H1 (cell line): ENCODE data around the gene CLIC3. TPM values are rescaled to one million over a fixed set of nuclear protein-coding genes. Genes with fewer than 3 reads are reported as not detected.
A peak's percentile ranks its signal among the peaks of the same experiment; 100 is the strongest.

Experiments used
- CTCF ChIA-PET: fragments of 300-600 bp; sonication (Branson Sonifier 250); formaldehyde crosslinking; loops from one replicate; lab custom pipeline; 2021; ENCODE audit not compliant: partially characterized antibody; lab: Charles Lee
- POLR2A ChIA-PET: fragments of 300-600 bp; sonication (Branson Sonifier 250); formaldehyde crosslinking; loops from one replicate; lab custom pipeline; 2021; ENCODE audit warnings: inconsistent platforms; ENCODE audit not compliant: partially characterized antibody; lab: Charles Lee
- DNase-seq, 2 experiments: peaks; one replicate each; pipeline versions ENCODE4 v3.0.0 to v3.0.0-alpha.2; 2010 to 2022; ENCODE audit warnings: low spot score in 2 of 2, low read depth in 1 of 2, mixed read lengths in 1 of 2
- FAIRE-seq: peaks from 2 replicates; lab custom pipeline; 2011; peaks lifted over from hg19 to GRCh38; lab: Jason Lieb, UNC
- H2AFZ ChIP-seq: 2 replicates; pipeline ENCODE4 v1.8.1; 2012; ENCODE audit warnings: low read length, inconsistent platforms
- H2AK5ac ChIP-seq: 2 replicates; pipeline ENCODE4 v1.6.1; 2013; ENCODE audit warnings: low read depth, low read length
- H2BK120ac ChIP-seq: replicated peaks from 2 replicates; pipeline ENCODE3; 2013; ENCODE audit warnings: low read depth, low read length, inconsistent platforms
- H2BK12ac ChIP-seq: 2 replicates; pipeline ENCODE4 v1.6.1; 2013; ENCODE audit warnings: low read depth, low read length
- H2BK15ac ChIP-seq: 2 replicates; pipeline ENCODE4 v1.6.1; 2013; ENCODE audit warnings: low read length
- H2BK20ac ChIP-seq: 2 replicates; pipeline ENCODE4 v1.6.1; 2013; ENCODE audit warnings: low read length
- H2BK5ac ChIP-seq: 2 replicates; pipeline ENCODE4 v1.6.1; 2013; ENCODE audit warnings: low read depth, low read length
- H3K14ac ChIP-seq: 2 replicates; pipeline ENCODE4 v1.6.1; 2013; ENCODE audit warnings: inconsistent platforms; ENCODE audit not compliant: insufficient read length
- H3K18ac ChIP-seq: 2 replicates; pipeline ENCODE4 v1.6.1; 2013; ENCODE audit warnings: low read length; ENCODE audit errors: extremely low read depth
- H3K23ac ChIP-seq: 2 replicates; pipeline ENCODE4 v1.6.1; 2013; ENCODE audit warnings: inconsistent platforms; ENCODE audit not compliant: insufficient read length
- H3K23me2 ChIP-seq: 2 replicates; pipeline ENCODE4 v1.6.1; 2013; ENCODE audit warnings: low read depth, low read length
- H3K27ac ChIP-seq: 2 replicates; pipeline ENCODE4 v1.6.1; 2011; ENCODE audit warnings: low read depth, low read length, inconsistent platforms
- H3K27me3 ChIP-seq, 4 experiments: replicated peaks in 1 of 4; 1 replicate in 1 of 4; 2 replicates in 3 of 4; pipeline versions ENCODE4 v1.6.1 to v1.8.1; 2011 to 2013; ENCODE audit warnings: low read length in 3 of 4, mild to moderate bottlenecking in 3 of 4, inconsistent platforms in 2 of 4, mixed read lengths in 2 of 4, moderate library complexity in 1 of 4; ENCODE audit not compliant: control insufficient read depth in 3 of 4, insufficient read depth in 3 of 4; ENCODE audit errors: extremely low read depth in 1 of 4
- H3K36me3 ChIP-seq, 4 experiments: 2 replicates each; pipeline versions ENCODE4 v1.6.1 to v1.8.1; 2011 to 2013; ENCODE audit warnings: mild to moderate bottlenecking in 4 of 4, low read length in 3 of 4, moderate library complexity in 2 of 4, control low read depth in 1 of 4, inconsistent platforms in 1 of 4; ENCODE audit not compliant: insufficient read depth in 4 of 4, control insufficient read depth in 2 of 4
- H3K4ac ChIP-seq: replicated peaks from 2 replicates; pipeline ENCODE3; 2013; ENCODE audit warnings: low read length, low read depth, mixed read lengths, inconsistent platforms; ENCODE audit not compliant: insufficient read length
- H3K4me1 ChIP-seq, 4 experiments: replicated peaks in 1 of 4; 1 replicate in 1 of 4; 2 replicates in 3 of 4; pipeline versions ENCODE4 v1.6.1 to v1.8.1; 2011 to 2013; ENCODE audit warnings: low read length in 3 of 4, inconsistent platforms in 2 of 4, mixed read lengths in 1 of 4; ENCODE audit not compliant: insufficient read depth in 4 of 4, control insufficient read depth in 3 of 4
- H3K4me2 ChIP-seq, 2 experiments: 2 replicates each; pipeline versions ENCODE4 v1.6.1 to v1.8.1; 2011 to 2013; ENCODE audit warnings: low read depth in 2 of 2, low read length in 2 of 2, control low read depth in 1 of 2, inconsistent platforms in 1 of 2, mild to moderate bottlenecking in 1 of 2; ENCODE audit not compliant: insufficient read depth in 1 of 2
- H3K4me3 ChIP-seq, 4 experiments: fragments of 200-600, 300-600 bp in 1 of 4; sonication (generic), shearing (Covaris generic), sonication (Bioruptor Twin) in 1 of 4; 2 replicates each; pipeline versions ENCODE4 v1.5.1 to v1.8.1; 2011 to 2016; ENCODE audit warnings: low read length in 4 of 4, low read depth in 3 of 4, control low read depth in 2 of 4, inconsistent platforms in 2 of 4, mild to moderate bottlenecking in 2 of 4, mixed read lengths in 1 of 4, moderate library complexity in 1 of 4; ENCODE audit not compliant: insufficient read depth in 2 of 4; ENCODE audit errors: extremely low read depth in 1 of 4
- H3K56ac ChIP-seq: replicated peaks from 2 replicates; pipeline ENCODE3; 2013; ENCODE audit warnings: low read depth, mild to moderate bottlenecking, mixed read lengths, low read length, inconsistent platforms; ENCODE audit not compliant: insufficient read length
- H3K79me1 ChIP-seq: 2 replicates; pipeline ENCODE4 v1.6.1; 2013; ENCODE audit warnings: low read depth, low read length, control low read depth
- H3K79me2 ChIP-seq, 2 experiments: 2 replicates each; pipeline versions ENCODE4 v1.6.1 to v1.8.1; 2012 to 2013; ENCODE audit warnings: low read length in 2 of 2, mild to moderate bottlenecking in 2 of 2, inconsistent platforms in 1 of 2; ENCODE audit not compliant: insufficient read depth in 2 of 2, control insufficient read depth in 1 of 2
- H3K9ac ChIP-seq, 4 experiments: replicated peaks in 1 of 4; 1 replicate in 1 of 4; 2 replicates in 3 of 4; pipeline versions ENCODE4 v1.6.1 to v1.8.1; 2011 to 2013; ENCODE audit warnings: low read depth in 3 of 4, low read length in 3 of 4, control low read depth in 2 of 4, mild to moderate bottlenecking in 2 of 4, moderate library complexity in 2 of 4, inconsistent platforms in 1 of 4; ENCODE audit errors: extremely low read depth in 1 of 4
- H3K9me3 ChIP-seq, 2 experiments: 2 replicates each; pipeline versions ENCODE4 v1.6.1 to v1.8.1; 2012 to 2013; ENCODE audit warnings: mild to moderate bottlenecking in 2 of 2, moderate library complexity in 2 of 2, control low read depth in 1 of 2, inconsistent platforms in 1 of 2, low read depth in 1 of 2, low read length in 1 of 2, mixed read lengths in 1 of 2; ENCODE audit not compliant: insufficient read depth in 2 of 2
- H4K20me1 ChIP-seq, 2 experiments: replicated peaks in 1 of 2; 2 replicates each; pipeline versions ENCODE3 to v1.8.1; 2011 to 2013; ENCODE audit warnings: inconsistent platforms in 2 of 2, low read length in 2 of 2, mild to moderate bottlenecking in 1 of 2; ENCODE audit not compliant: insufficient read depth in 2 of 2, control insufficient read depth in 1 of 2
- H4K5ac ChIP-seq: 2 replicates; pipeline ENCODE4 v1.6.1; 2013; ENCODE audit warnings: low read length, low read depth, mixed read lengths, inconsistent platforms; ENCODE audit not compliant: insufficient read length
- H4K8ac ChIP-seq: 2 replicates; pipeline ENCODE4 v1.8.0; 2013; ENCODE audit warnings: mild to moderate bottlenecking, moderate library complexity, low read length, inconsistent platforms; ENCODE audit not compliant: insufficient read depth; ENCODE audit errors: extremely low read depth
- H4K91ac ChIP-seq: replicated peaks from 2 replicates; pipeline ENCODE3; 2013; ENCODE audit warnings: low read length, mixed read lengths, inconsistent platforms; ENCODE audit not compliant: insufficient read length
- FOSL1 ChIP-seq: IDR thresholded peaks from 2 replicates; pipeline ENCODE4 v1.6.1; 2011; ENCODE audit warnings: mild to moderate bottlenecking, low read depth, low read length, moderate library complexity; ENCODE audit not compliant: insufficient read depth
- WGBS, 2 experiments: shearing (Covaris generic) in 1 of 2; methylation state at CpG; one replicate each; pipeline versions ENCODE4 v1.1.6 to v1.1.7; 2013 to 2015; ENCODE audit warnings: low lambda C conversion rate in 2 of 2, mixed read lengths in 2 of 2, inconsistent platforms in 1 of 2, low coverage in 1 of 2, missing lambda C conversion rate in 1 of 2; ENCODE audit not compliant: insufficient replicate concordance in 2 of 2, insufficient coverage in 1 of 2, insufficient read length in 1 of 2; ENCODE audit errors: extremely low coverage in 1 of 2, missing lambda C conversion rate in 1 of 2; 5-methylcytosine and 5-hydroxymethylcytosine counted together
- polyA plus RNA-seq, 7 experiments: library from polyadenylated mRNA; depleted of rRNA in 3 of 7; stranded (reverse) in 5 of 7; unstranded in 2 of 7; fragments of >200 nt in 5 of 7; fragments of 200-250 nt in 2 of 7; gene quantifications; 1 replicate in 5 of 7; 2 replicates in 1 of 7; 4 replicates in 1 of 7; pipeline versions ENCODE4 v1.2.1 to v1.2.3, GENCODE V29; 2011 to 2013; ENCODE audit warnings: missing spikeins in 2 of 7, mixed read lengths in 2 of 7
- total RNA-seq: library from RNA; stranded (reverse); fragmentation: NEBNext Ultra II Directional; extraction: Animal tissue kit (Norgen Biotek cat#: 25700); gene quantifications from 2 replicates; pipeline ENCODE4 v1.2.1, GENCODE V29; 2021
- TF ChIP-seq, protein P1 (sequence below): IDR thresholded peaks from 2 replicates; pipeline ENCODE4 v1.6.1; 2012; ENCODE audit warnings: inconsistent platforms

Gene CLIC3
- total and polyA plus RNA-seq, 2 of the 8 experiments (the other 6 are each of a cell fraction or from before 2014, with no cell fraction given): 0.12 TPM; not detected in 1

DNA sequence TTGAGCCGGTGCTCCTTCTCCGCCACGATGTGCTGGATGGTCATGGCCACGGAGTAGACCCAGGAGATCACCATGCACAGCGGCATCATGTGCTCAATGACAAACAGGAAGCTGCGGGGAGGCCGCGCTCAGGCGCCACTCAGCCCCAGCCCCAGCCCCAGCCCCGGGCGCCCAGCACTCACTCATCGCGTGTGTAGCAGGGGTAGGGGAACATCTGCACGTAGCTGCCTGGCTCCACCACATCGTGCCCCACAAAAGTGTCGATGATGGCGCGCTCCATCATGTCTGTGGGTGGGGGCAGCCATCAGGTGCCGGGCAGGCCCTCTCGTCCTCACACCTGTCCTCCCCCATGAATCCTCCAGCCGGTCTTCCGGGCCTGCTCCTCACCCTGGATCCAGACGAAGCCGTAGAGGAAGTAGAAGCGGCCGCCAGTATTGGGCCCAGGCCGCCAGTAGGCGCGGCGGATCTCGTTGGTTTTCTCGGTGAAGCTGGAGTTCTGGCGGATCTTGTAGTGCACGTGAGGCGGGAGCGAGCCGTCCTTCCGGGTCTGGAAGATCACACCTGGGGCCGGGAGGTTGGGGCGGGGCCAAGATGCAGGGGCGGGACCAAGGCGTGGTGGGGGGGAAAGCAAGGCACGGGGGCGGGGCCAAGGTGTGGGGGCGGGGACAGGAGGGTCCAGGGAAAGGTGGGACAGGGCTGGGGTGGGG is 21.6 kb upstream of the CLIC3 start:
- no peak overlapping the region for H3K4me3 ChIP-seq
- no peak overlapping the region for H3K56ac ChIP-seq
- no peaks in the 10 kb centered on the region for H3K79me1 ChIP-seq
- TF ChIP-seq, protein P1, sequence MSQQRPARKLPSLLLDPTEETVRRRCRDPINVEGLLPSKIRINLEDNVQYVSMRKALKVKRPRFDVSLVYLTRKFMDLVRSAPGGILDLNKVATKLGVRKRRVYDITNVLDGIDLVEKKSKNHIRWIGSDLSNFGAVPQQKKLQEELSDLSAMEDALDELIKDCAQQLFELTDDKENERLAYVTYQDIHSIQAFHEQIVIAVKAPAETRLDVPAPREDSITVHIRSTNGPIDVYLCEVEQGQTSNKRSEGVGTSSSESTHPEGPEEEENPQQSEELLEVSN: peak; percentile 20; the same call in 1 of the 2 replicates
- TF ChIP-seq FOSL1: no peak
- TF ChIP-seq, all 59 proteins: peak for 1
- Histone ChIP-seq H2BK5ac (no peak overlapping the region), H3K9me3 (peaks cover 0 to 27% of the 10 kb centered on the region in 2 experiments; a peak in 2 of 4 replicates), H2BK12ac (no peak overlapping the region), H2BK120ac (no peak overlapping the region), H4K20me1 (peaks cover 0 to 5% of the 10 kb centered on the region in 2 experiments), H2BK15ac (no peak overlapping the region), H3K14ac (no peak overlapping the region), H3K4ac (no peak overlapping the region), H4K5ac (no peak overlapping the region), H3K9ac (no peak overlapping the region), H4K8ac (no peak overlapping the region), H3K18ac (no peak overlapping the region; the same call in 1 of the 2 replicates), H2BK20ac (no peak overlapping the region), H3K79me2 (no peaks in the 10 kb centered on the region), H3K23ac (no peak overlapping the region), H3K27me3 (no peaks in the 10 kb centered on the region; a peak in 1 of 7 replicates), H3K36me3 (peaks cover 0 to 13% (median 0%) of the 10 kb centered on the region in 4 experiments; a peak in 1 of 8 replicates), H2AK5ac (no peak overlapping the region), H3K4me1 (peaks cover 0 to 10% (median 3%) of the 10 kb centered on the region in 4 experiments; a peak in 3 of 7 replicates), H4K91ac (no peak overlapping the region), H3K27ac (no peak overlapping the region), H3K4me2 (no peak overlapping the region), H3K23me2 (no peaks in the 10 kb centered on the region; the same call in 1 of the 2 replicates), H2AFZ (no peak overlapping the region)
- POLR2A ChIA-PET: no interaction called here
- WGBS, 2 experiments: 92% methylated on average over 27 of the region's 45 CpGs; no CpG with 5 or more reads in 1 of the 2 experiments
- no peak for DNase-seq
- no peak for FAIRE-seq
- CTCF ChIA-PET: interaction anchor here (0.6 to 7.2 kb wide), 6 partner anchors 12 to 250 kb away, joined by 3 to 54 read pairs (median 3); partner anchors contain the start of genes ABCA2 and FUT7
